ENCODE results near the gene GAREM1.

GRCh38 chr18:32335228-32335627 lies 135.5 kb downstream of the GAREM1 start:
- no peak for TF ChIP-seq CTCF (IDR thresholded peaks at IDR 0.05 in 2 of 3, conservative IDR thresholded peaks at IDR 0.05 in 1 of 3; ENCODE audit: borderline replicate concordance in 1 of 3, insufficient read depth in 1 of 3, low read depth in 2 of 3, low read length in 2 of 3)
- no peak for TF ChIP-seq YY1 (IDR thresholded peaks at IDR 0.05; ENCODE audit: extremely low read depth, insufficient replicate concordance, low read depth, low read length)
- TF ChIP-seq ATF3 (IDR thresholded peaks at IDR 0.05), result no peak
- no peak for TF ChIP-seq RAD21 (IDR thresholded peaks at IDR 0.05; ENCODE audit: low read depth)
- no peak for TF ChIP-seq MAX (IDR thresholded peaks at IDR 0.05)
- TF ChIP-seq POLR2A (IDR thresholded peaks at IDR 0.05; ENCODE audit: borderline replicate concordance, extremely low read depth, insufficient read depth, insufficient read length), result no peak
- no peak for TF ChIP-seq EZH2phosphoT487 (IDR thresholded peaks at IDR 0.05; ENCODE audit: borderline replicate concordance)
- TF ChIP-seq CEBPB (IDR thresholded peaks at IDR 0.05; ENCODE audit: low read depth), result no peak
- TF ChIP-seq TCF7L2 (IDR thresholded peaks at IDR 0.05; ENCODE audit: borderline replicate concordance, extremely low read depth, insufficient read depth, insufficient read length), result no peak
- TF ChIP-seq ZBTB33 (IDR thresholded peaks at IDR 0.05; ENCODE audit: extremely low read depth, insufficient replicate concordance, low read length), result no peak
- no peak for TF ChIP-seq REST (IDR thresholded peaks at IDR 0.05; ENCODE audit: low read depth)

Measured in HCT116 (cell line).